ENCODE data around the gene ZNF891. TPM values are rescaled to one million over a fixed set of nuclear protein-coding genes. Genes with fewer than 3 reads are reported as not detected.

ZNF891 gene
- total RNA-seq, 1 donor from 2014 or later: 1.1 TPM

DNA sequence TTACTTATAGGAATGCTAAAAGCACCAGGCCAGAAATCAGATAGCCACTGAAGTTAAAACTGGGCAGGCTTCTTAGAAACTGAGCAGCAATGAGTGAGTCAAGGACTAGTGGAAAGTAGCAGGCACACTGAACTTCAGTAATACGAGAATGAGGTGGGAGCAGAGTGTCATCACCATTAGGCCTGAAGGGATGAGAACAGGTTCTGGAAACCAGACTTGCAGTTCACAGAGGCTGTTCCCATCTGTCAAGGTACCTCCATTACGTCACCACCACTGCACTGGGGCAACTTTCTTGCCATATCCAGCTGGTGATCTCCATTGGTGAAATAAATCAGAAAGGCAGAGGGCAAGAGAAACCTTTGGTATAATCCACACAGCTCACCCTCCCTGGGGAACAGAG, 15.9 kb upstream of the ZNF891 start:
- H3K27me3 ChIP-seq (ENCODE audit: low read depth): no peaks in the 10 kb centered on the region
- no peak overlapping the region for H3K27ac ChIP-seq (replicated peaks)
- no peaks in the 10 kb centered on the region for H3K4me1 ChIP-seq
- intact Hi-C loops (cut with micrococcal nuclease): no loop called here
- DNase-seq: no peak
- no peak overlapping the region for H3K4me3 ChIP-seq
- H3K9me3 ChIP-seq (replicated peaks): peaks cover 100% of the 10 kb centered on the region
- TF ChIP-seq, protein P1, sequence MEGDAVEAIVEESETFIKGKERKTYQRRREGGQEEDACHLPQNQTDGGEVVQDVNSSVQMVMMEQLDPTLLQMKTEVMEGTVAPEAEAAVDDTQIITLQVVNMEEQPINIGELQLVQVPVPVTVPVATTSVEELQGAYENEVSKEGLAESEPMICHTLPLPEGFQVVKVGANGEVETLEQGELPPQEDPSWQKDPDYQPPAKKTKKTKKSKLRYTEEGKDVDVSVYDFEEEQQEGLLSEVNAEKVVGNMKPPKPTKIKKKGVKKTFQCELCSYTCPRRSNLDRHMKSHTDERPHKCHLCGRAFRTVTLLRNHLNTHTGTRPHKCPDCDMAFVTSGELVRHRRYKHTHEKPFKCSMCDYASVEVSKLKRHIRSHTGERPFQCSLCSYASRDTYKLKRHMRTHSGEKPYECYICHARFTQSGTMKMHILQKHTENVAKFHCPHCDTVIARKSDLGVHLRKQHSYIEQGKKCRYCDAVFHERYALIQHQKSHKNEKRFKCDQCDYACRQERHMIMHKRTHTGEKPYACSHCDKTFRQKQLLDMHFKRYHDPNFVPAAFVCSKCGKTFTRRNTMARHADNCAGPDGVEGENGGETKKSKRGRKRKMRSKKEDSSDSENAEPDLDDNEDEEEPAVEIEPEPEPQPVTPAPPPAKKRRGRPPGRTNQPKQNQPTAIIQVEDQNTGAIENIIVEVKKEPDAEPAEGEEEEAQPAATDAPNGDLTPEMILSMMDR (IDR thresholded peaks at IDR 0.05; ENCODE audit: borderline replicate concordance): no peak
- H3K36me3 ChIP-seq: peaks cover 100% of the 10 kb centered on the region

DNA sequence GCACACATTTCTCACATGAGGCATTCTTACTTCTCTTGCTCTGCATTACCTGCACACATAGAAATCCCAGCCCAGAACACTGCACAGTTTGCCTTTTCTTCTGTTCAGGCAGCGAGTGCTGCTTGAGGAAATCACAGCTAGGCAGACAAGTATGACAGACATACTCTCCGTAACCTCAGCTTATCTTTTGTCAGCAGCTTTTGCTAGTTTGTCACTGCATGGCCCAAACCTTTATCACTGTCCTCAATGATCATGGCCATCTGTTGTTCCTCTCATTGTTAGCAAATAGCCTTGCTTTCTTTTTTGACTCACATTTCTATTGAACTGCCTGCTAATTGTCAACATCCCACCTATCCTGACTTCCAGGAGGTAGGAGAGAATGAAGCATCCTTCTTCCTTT, 5.7 kb upstream of the ZNF891 start:
- TF ChIP-seq, protein P1 (IDR thresholded peaks at IDR 0.05; ENCODE audit: borderline replicate concordance): no peak
- Histone ChIP-seq H3K9me3 (replicated peaks) (peaks cover 86% of the 10 kb centered on the region), H3K27me3 (ENCODE audit: low read depth) (no peaks in the 10 kb centered on the region), H3K27ac (replicated peaks) (no peak overlapping the region), H3K4me1 (peaks cover 20% of the 10 kb centered on the region), H3K36me3 (peaks cover 84% of the 10 kb centered on the region), H3K4me3 (no peak overlapping the region)
- no peak for DNase-seq
- intact Hi-C loops (cut with micrococcal nuclease): no loop called here

DNA sequence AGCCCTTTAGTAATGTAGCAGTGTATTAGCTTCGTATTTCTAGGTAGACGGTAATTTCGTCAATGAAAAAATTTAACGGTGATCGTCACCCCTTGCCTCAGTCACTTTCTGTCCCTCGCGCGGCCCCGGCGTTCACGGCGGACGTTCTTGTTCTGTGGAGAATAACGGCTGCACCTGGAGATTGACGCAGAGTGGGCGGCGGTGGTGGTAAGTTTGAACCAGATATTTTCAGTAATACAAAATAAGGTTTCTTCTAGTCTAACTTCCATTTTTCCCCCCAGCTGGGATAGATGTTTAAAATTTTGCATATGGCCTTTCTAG, 694 bp upstream of the ZNF891 start:
- H3K9me3 ChIP-seq (replicated peaks): peaks cover 68% of the 10 kb centered on the region
- peaks cover 33% of the 10 kb centered on the region for H3K4me1 ChIP-seq
- TF ChIP-seq, protein P1 (IDR thresholded peaks at IDR 0.05; ENCODE audit: borderline replicate concordance): no peak
- H3K4me3 ChIP-seq: peak overlapping the region; percentile 94
- H3K36me3 ChIP-seq: peaks cover 65% of the 10 kb centered on the region
- H3K27me3 ChIP-seq (ENCODE audit: low read depth): no peaks in the 10 kb centered on the region
- DNase-seq: peak; percentile 26
- H3K27ac ChIP-seq (replicated peaks): peak overlapping the region; percentile 98
- intact Hi-C loops (cut with micrococcal nuclease): loop anchor here (2.0 kb wide), 1 partner anchor 50 kb away; the partner anchor contains the start of gene ZNF140

DNA sequence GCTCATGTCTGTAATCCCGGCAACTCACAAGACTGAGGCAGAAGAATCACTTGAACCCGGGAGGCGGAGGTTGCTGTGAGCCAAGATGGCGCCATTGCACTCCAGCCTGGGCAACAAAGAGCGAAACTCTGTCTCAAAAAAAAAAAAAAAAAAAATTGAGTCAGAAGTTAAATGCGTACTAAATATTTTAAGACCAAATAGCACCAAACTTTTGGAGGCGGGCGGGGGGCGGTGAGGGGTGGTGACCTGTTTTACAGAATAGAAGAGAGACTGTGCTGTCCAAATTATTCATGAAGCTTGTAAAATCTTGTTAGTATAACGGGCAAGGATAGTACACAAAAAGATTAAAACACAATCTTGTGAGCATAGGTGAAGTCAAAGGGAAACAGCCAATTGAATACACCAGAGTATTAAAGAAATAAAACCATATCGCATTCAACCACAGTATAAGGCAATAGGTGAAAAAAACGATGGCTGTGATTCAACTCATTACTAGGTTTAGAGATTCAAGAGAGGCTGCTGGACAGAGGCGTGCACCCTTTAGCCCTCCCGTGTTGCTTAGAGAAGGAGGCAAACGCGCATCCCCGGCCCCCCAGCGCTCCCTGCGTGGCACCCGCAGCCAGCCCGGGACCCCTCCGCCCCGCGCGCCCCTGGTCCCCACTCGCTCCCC, 571 bp downstream of the ZNF891 start:
- TF ChIP-seq, protein P1 (IDR thresholded peaks at IDR 0.05; ENCODE audit: borderline replicate concordance): no peak
- Histone ChIP-seq H3K27me3 (ENCODE audit: low read depth) (no peaks in the 10 kb centered on the region), H3K9me3 (replicated peaks) (peaks cover 68% of the 10 kb centered on the region), H3K4me3 (peak overlapping the region; percentile 94), H3K36me3 (peaks cover 65% of the 10 kb centered on the region), H3K27ac (replicated peaks) (peak overlapping the region; percentile 98), H3K4me1 (peaks cover 33% of the 10 kb centered on the region)
- intact Hi-C loops (cut with micrococcal nuclease): loop anchor here (2.0 kb wide), 1 partner anchor 49 kb away; the partner anchor contains the start of gene ZNF140
- DNase-seq: no peak

DNA sequence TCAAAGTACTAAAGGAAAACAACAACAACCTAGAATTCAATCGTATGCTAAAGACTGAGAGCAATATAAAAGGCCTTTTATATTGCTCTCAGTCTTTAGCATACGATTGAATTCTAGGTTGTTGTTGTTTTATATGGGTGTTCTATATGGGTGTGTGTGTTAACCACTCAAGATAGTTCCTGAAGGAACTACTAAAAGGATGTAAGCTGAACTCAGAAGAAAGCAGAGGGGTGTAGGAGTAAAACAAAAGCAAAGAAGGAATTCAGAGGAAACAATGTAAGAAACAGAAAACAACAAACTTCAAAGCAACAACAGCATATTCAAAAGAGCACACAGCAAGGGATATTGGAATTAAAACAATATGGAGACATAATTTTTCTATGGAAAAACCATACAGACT, 5.4 kb downstream of the ZNF891 start:
- intact Hi-C loops (cut with micrococcal nuclease): no loop called here
- H3K36me3 ChIP-seq: peaks cover 92% of the 10 kb centered on the region
- TF ChIP-seq, protein P1 (IDR thresholded peaks at IDR 0.05; ENCODE audit: borderline replicate concordance): no peak
- H3K27ac ChIP-seq (replicated peaks): no peak overlapping the region
- H3K4me1 ChIP-seq: peaks cover 4% of the 10 kb centered on the region
- no peak overlapping the region for H3K4me3 ChIP-seq
- no peak for DNase-seq
- no peaks in the 10 kb centered on the region for H3K27me3 ChIP-seq (ENCODE audit: low read depth)
- H3K9me3 ChIP-seq (replicated peaks): peaks cover 93% of the 10 kb centered on the region
